ENCODE results near the gene FYN.
"Not testable (repeated sequence)": the region's sequence is repeated elsewhere in the genome, so short reads cannot be mapped to it uniquely, and the experiment has no call there.

FYN gene

GRCh38 chr6:111792914-111793700, 80.1 kb downstream of the FYN start:
- no peak for DNase-seq (ENCODE audit: low read depth in 1 of 2, low spot score in 1 of 2)

DNA sequence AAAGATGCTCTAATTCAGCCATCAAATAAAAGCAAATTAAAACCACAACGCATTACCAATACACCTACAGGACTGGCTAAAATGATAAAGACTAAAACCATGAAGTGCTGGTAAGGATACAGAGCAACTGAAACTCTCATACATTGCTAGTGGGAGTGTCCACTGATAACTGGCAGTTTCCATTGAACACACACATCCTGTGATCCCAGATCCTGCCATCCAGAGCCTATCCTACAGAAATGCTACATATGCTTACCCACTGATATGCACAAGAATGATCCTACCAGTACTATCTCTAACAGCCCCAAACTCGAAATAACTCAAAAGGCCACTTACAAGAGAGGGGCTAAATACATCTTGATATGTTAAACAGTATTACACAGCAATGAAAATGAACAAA, 81.0 kb downstream of the FYN start:
- DNase-seq (ENCODE audit: low read depth in 1 of 2, low spot score in 1 of 2), result no peak

DNA sequence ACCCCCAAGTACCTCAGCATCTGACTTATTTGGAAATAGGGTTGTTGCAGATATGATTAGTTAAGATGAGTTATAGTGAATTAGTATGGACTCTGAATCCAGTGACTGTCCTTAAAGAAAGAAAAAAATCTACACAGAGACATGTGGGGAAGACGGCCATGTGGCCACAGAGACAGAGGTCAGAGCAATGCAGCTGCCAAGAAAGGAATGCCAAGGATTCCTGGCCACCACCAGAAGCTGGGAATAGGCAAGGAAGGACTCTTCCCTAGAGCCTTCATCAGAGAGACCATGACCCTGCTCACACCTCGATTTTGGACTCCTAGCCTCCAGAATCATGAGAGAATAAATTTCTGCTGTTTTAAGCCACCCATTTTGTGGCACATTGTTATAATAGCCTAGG, 81.8 kb downstream of the FYN start:
- DNase-seq (ENCODE audit: low read depth in 1 of 2, low spot score in 1 of 2), result no peak

DNA sequence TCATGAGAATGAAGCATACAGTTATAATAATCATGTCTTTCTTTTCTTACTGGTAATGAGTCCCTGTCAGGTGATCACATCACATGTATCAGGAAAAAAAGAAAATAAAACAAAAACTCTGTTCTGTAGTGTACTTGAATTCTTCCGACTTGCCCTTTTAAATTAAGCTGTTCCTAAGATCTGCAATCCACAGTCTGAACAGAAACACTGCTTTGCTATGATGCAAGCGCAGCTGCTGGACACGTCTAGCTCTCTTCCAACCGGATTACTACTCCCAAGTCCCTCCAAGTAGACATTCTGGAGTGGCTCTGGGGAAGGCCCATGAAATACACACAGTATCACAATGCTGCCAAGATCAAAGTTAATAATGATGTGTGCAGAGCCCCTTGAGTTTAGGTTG, 83.7 kb downstream of the FYN start:
- DNase-seq (ENCODE audit: low read depth in 1 of 2, low spot score in 1 of 2), result no peak

- no peak for DNase-seq (ENCODE audit: low read depth in 1 of 2, low spot score in 1 of 2)
Observed at GRCh38 chr6:111788379-111789276, 84.6 kb downstream of the FYN start.

DNA sequence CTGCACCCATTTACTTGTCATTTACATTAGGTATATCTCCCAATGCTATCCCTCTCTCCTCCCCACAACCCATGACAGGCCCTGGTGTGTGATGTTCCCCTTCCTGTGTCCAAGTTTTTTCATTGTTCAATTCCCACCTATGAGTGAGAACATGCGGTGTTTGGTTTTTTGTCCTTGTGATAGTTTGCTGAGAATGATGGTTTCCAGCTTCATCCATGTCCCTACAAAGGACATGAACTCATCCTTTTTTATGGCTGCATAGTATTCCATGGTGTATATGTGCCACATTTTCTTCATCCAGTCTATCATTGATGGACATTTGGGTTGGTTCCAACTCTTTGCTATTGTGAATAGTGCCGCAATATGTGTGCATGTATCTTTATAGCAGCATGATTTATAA, 87.1 kb downstream of the FYN start:
- DNase-seq (ENCODE audit: low read depth in 1 of 2, low spot score in 1 of 2), result not testable (repeated sequence)

DNA sequence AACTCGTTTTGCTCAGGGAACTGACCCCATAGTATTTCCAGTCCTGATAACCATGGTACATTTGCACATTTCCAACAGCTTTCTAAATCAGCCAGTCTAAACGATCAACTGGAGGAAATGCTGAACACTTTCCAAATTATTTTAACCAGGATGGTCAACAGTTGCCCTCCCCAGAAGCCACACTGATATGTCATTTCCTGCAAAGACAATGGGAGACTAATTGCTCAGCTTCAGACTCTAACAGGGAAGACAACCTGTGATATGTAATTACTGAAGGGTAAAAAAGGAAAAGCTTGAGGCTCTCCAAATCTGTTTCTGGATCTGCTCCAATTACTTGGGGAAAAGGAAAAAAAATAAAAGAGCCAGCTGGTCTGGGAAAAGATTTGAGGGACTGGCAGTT, 88.8 kb downstream of the FYN start:
- DNase-seq (ENCODE audit: low read depth in 1 of 2, low spot score in 1 of 2), result no peak

- no peak for DNase-seq (ENCODE audit: low read depth in 1 of 2, low spot score in 1 of 2)
Observed at GRCh38 chr6:111782887-111783466, 90.3 kb downstream of the FYN start.

DNA sequence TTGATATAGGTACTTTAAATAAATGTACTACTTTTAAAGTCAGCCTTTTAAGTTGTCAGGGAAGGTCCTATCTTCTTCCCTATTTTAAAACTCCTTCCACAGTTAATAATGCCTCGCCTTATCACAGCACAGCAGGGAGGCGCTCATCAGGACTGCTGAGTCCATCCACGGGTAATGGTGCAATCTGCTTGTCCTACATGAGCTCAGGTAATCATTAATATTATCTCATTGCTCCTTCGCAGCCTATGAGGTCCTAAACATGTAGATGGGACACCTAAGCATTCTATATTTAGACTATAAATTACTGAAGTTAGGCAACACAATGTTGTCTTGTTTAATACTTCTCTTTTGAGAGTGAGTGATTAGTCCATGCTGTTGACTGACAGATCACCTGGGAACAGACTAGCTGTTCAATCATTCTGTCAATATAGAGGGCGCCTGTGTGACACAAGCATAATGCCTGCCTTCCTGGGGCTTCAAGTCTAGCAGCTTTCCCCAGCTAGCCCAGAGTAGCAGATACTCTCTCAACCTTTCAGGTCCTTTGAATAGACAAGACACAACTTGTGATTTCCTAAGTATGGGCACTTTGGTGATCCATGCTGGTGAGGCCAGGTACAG, 91.0 kb downstream of the FYN start:
- DNase-seq (ENCODE audit: low read depth in 1 of 2, low spot score in 1 of 2), result no peak

- no peak for DNase-seq (ENCODE audit: low read depth in 1 of 2, low spot score in 1 of 2)
Observed at GRCh38 chr6:111781041-111781708, 92.1 kb downstream of the FYN start.

DNA sequence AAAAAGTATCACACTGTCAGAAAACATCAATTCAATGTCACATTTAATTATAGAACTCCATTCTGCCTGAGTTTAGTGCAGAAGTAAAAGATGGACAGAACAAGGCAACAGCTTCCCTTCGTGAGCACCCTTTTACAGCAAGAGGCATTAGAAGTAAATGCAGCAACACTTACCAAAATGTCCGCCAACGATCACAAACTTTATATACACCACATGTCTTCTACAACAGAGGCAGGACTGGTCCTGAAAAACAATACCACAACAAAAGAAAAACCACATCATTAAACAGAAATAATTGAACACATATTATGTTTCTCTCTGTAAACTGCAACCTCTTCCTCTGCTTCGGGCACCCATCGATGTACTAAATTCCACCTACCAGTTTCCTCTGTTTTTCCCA, 92.9 kb downstream of the FYN start:
- DNase-seq (ENCODE audit: low read depth in 1 of 2, low spot score in 1 of 2), result no peak

- no peak for DNase-seq (ENCODE audit: low read depth in 1 of 2, low spot score in 1 of 2)
Observed at GRCh38 chr6:111779660-111780059, 93.6 kb downstream of the FYN start.

DNA sequence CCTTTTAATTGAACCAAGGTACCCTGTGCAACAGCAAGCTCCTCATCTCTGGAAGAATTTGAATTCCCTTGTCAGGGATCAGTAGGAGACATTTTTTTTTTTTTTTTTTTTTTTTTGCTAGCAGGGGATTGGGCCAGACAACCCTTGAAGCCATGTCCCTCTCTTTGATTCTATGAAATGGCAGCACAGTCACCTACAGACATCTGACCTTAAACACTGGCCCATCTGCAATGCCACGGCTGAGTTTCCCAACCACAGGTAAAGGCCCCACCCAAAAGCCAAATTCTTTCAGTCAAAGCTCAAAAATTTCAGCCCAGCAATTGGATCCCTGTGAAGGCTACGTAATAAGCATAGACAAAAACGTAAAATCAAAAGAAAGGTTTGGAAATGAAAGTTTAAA, 94.2 kb downstream of the FYN start:
- DNase-seq (ENCODE audit: low read depth in 1 of 2, low spot score in 1 of 2), result no peak

GRCh38 chr6:111777357-111777756, 95.9 kb downstream of the FYN start:
- no peak for DNase-seq (ENCODE audit: low read depth in 1 of 2, low spot score in 1 of 2)

GRCh38 chr6:111776236-111777221, 96.7 kb downstream of the FYN start:
- DNase-seq (ENCODE audit: low read depth in 1 of 2, low spot score in 1 of 2), result no peak

- DNase-seq (ENCODE audit: low read depth in 1 of 2, low spot score in 1 of 2), result no peak
Observed at GRCh38 chr6:111775145-111775922, 97.9 kb downstream of the FYN start.

DNA sequence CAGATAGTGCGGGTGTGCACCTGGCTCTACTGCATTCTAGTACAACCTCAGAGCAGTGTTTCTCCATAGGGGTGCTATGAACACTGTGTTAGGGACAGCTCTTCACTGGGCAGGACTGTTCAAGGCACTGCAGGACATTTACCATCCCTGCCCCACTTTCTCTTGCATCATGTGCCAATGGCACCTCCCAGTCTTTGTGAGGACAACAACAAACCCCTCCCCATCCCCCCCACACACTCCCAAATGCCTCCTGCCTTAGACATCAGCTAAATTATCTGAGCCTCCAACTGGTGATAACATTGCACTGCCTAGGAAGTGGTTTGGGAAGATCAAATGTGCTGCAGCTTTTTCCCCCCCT, 98.9 kb downstream of the FYN start:
- no peak for DNase-seq (ENCODE audit: low read depth in 1 of 2, low spot score in 1 of 2)

DNA sequence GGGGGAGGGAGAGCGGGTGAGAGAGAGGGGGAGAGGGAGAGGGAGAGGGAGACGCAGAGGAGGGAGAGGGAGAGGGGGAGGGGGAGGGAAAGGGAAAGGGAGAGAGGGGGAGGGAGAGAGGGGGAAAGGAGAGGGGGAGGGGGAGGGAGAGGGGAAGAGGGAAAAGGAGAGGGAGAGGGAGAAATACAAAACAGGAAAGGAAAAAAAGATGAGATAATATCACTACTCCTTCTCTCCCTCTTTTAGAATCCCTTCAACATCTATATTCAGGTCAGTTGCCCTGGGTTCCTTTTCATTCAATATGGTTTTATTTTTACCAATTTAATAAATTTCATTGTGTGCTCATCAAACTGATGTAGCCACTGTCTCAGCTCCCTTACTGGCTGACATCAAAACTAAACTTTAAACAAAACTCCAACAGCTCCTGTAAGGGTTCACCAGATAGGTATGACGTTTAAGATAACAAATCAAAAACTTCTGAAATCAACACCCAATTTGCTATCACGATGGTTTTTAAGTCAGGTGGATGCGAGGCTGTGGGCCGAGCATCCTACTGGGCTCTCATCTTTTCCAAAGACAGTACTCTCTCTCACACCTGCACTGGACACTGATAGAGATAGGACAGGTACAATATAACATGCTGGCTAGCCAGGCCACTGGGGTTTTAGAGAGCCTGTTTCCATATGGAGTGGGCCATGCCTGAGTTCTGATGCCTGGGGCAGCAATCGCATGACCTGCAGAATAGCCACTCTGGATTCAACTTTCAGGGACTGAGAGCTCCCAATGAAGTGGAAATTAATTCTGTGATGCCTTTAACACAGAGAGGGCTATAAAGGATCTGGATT, 99.5 kb downstream of the FYN start:
- no peak for DNase-seq (ENCODE audit: low read depth in 1 of 2, low spot score in 1 of 2)
